Loucy (cell line): ENCODE results near the gene DAGLA.

Source experiments
- H2AFZ ChIP-seq: fragments of 200-600 bp; sonication (generic); 2 replicates; pipeline ENCODE4 v1.6.0; 2016; ENCODE audit warnings: antibody characterized with exemption, mild to moderate bottlenecking, low read length, moderate library complexity
- H3F3A ChIP-seq: fragments of 200-600 bp; 2 replicates; pipeline ENCODE4 v1.6.0; 2016; ENCODE audit warnings: antibody characterized with exemption, low read depth, mild to moderate bottlenecking
- H3K27me3 ChIP-seq: fragments of 200-600 bp; sonication (generic); 2 replicates; pipeline ENCODE4 v1.6.1; 2014; ENCODE audit warnings: low read length, mild to moderate bottlenecking; ENCODE audit not compliant: insufficient read depth, poor library complexity, severe bottlenecking
- H3K36me3 ChIP-seq: fragments of 200-600 bp; sonication (generic); 2 replicates; pipeline ENCODE4 v1.6.1; 2016; ENCODE audit warnings: low read length; ENCODE audit not compliant: insufficient read depth
- H3K4me1 ChIP-seq: fragments of 200-600 bp; sonication (generic); 2 replicates; pipeline ENCODE4 v1.5.1; 2014; ENCODE audit warnings: low read length, mild to moderate bottlenecking; ENCODE audit not compliant: insufficient read depth, poor library complexity, severe bottlenecking
- H3K4me2 ChIP-seq: fragments of 200-600 bp; sonication (generic); 2 replicates; pipeline ENCODE4 v1.6.0; 2014; ENCODE audit warnings: antibody characterized with exemption, low read length, low read depth, mild to moderate bottlenecking; ENCODE audit not compliant: poor library complexity, severe bottlenecking
- H3K4me3 ChIP-seq: fragments of 200-600 bp; sonication (generic); 2 replicates; pipeline ENCODE4 v1.5.1; 2014; ENCODE audit warnings: low read length, mild to moderate bottlenecking, mixed read lengths; ENCODE audit not compliant: poor library complexity, severe bottlenecking
- H3K79me2 ChIP-seq: fragments of 200-600 bp; sonication (generic); 2 replicates; pipeline ENCODE4 v1.6.1; 2014; ENCODE audit warnings: low read length; ENCODE audit not compliant: insufficient read depth
- H3K9ac ChIP-seq: fragments of 200-600 bp; sonication (generic); 2 replicates; pipeline ENCODE4 v1.6.0; 2014; ENCODE audit warnings: mild to moderate bottlenecking, low read depth, low read length, moderate library complexity; ENCODE audit not compliant: poor library complexity, severe bottlenecking
- H3K9me2 ChIP-seq: fragments of 200-600 bp; sonication (generic); replicated peaks from 2 replicates; pipeline ENCODE4 v1.6.1; 2016; ENCODE audit warnings: low read depth, low read length, mixed read lengths
- H3K9me3 ChIP-seq: fragments of 200-600 bp; sonication (generic); 2 replicates; pipeline ENCODE4 v1.6.1; 2014; ENCODE audit warnings: mild to moderate bottlenecking, antibody characterized with exemption, low read length, low read depth; ENCODE audit not compliant: insufficient read depth
- H4K20me1 ChIP-seq: fragments of 200-600 bp; sonication (generic); 2 replicates; pipeline ENCODE4 v1.6.0; 2014; ENCODE audit warnings: antibody characterized with exemption, low read length, mild to moderate bottlenecking; ENCODE audit not compliant: insufficient read depth, poor library complexity, severe bottlenecking
- CTCF ChIP-seq: fragments of 200-600 bp; sonication (generic); conservative IDR thresholded peaks from 2 replicates; pipeline ENCODE4 v1.5.1; 2014; ENCODE audit warnings: mild to moderate bottlenecking, antibody characterized with exemption, low read length
- EZH2phosphoT487 ChIP-seq: fragments of 200-600 bp; IDR thresholded peaks from 2 replicates; pipeline ENCODE4 v1.6.1; 2018; ENCODE audit warnings: antibody characterized with exemption, mild to moderate bottlenecking, moderate library complexity, borderline replicate concordance

DAGLA gene

GRCh38 chr11:61766353-61766841 lies 86.2 kb downstream of the DAGLA start:
- no peak overlapping the region for H3K9ac ChIP-seq
- no peaks in the 10 kb centered on the region for H3K79me2 ChIP-seq
- H3K4me1 ChIP-seq: no peaks in the 10 kb centered on the region
- no peaks in the 10 kb centered on the region for H3K36me3 ChIP-seq
- no peaks in the 10 kb centered on the region for H3F3A ChIP-seq
- H3K9me3 ChIP-seq: no peaks in the 10 kb centered on the region
- H3K27me3 ChIP-seq: no peaks in the 10 kb centered on the region
- H3K4me3 ChIP-seq: no peak overlapping the region
- no peak overlapping the region for H3K4me2 ChIP-seq
- TF ChIP-seq CTCF (no peak), EZH2phosphoT487 (no peak)
- H2AFZ ChIP-seq: no peak overlapping the region
- no peaks in the 10 kb centered on the region for H3K9me2 ChIP-seq
- H4K20me1 ChIP-seq: no peaks in the 10 kb centered on the region

DNA sequence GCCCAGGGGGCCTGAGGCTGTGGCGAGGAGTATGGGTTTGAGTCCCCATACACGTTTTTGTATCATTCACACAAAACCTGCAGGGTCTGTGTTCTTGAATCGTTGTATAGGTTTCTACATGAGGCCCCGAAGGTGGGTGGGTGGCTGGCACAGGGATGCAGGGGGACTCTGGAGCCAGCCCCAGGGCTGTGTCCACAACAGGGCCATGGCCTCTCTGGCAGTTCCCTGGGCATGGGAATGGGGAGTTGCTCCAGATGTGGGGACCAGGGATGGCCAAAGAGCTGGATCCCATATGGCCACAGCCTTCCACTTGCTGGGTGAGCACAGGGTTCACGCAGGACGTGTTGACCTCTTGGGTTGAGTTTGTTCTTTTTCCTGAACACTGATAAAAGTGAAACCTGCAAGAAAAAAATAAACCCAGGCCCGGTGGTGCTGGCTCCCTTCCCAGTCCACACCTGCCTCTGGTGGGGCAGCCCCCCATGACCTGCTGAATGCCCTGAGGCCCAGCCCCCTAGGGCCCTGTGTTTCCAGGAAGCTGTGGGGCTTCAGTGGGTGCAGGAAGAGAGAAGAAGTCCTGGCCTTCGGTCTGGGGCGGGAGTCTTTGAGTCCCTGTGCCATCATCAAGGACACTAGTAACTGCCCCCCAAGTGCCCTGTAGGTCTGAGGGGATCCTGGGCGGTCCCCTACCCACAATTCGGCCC lies 88.3 kb downstream of the DAGLA start:
- no peaks in the 10 kb centered on the region for H4K20me1 ChIP-seq
- no peak for TF ChIP-seq CTCF
- TF ChIP-seq EZH2phosphoT487: no peak
- no peaks in the 10 kb centered on the region for H3K36me3 ChIP-seq
- no peak overlapping the region for H3K4me2 ChIP-seq
- H3K9me3 ChIP-seq: no peaks in the 10 kb centered on the region
- H3K9me2 ChIP-seq: no peaks in the 10 kb centered on the region
- no peak overlapping the region for H3K9ac ChIP-seq
- no peak overlapping the region for H2AFZ ChIP-seq
- no peaks in the 10 kb centered on the region for H3F3A ChIP-seq
- no peak overlapping the region for H3K4me3 ChIP-seq
- H3K4me1 ChIP-seq: no peaks in the 10 kb centered on the region
- H3K79me2 ChIP-seq: no peaks in the 10 kb centered on the region
- H3K27me3 ChIP-seq: no peaks in the 10 kb centered on the region

GRCh38 chr11:61769169-61769920 lies 89.2 kb downstream of the DAGLA start:
- H3K9ac ChIP-seq: no peak overlapping the region
- H3K4me2 ChIP-seq: no peak overlapping the region
- H3K4me1 ChIP-seq: no peaks in the 10 kb centered on the region
- no peak overlapping the region for H2AFZ ChIP-seq
- H3K79me2 ChIP-seq: no peaks in the 10 kb centered on the region
- no peaks in the 10 kb centered on the region for H3K9me3 ChIP-seq
- no peaks in the 10 kb centered on the region for H3K9me2 ChIP-seq
- no peaks in the 10 kb centered on the region for H3K27me3 ChIP-seq
- no peak overlapping the region for H3K4me3 ChIP-seq
- no peaks in the 10 kb centered on the region for H3F3A ChIP-seq
- H3K36me3 ChIP-seq: no peaks in the 10 kb centered on the region
- H4K20me1 ChIP-seq: no peaks in the 10 kb centered on the region
- TF ChIP-seq EZH2phosphoT487: no peak
- peak; percentile 36; the same call in 1 of the 2 replicates for TF ChIP-seq CTCF
